GM12872 (cell line): ENCODE results near the gene COL15A1.

ENCODE experiments used
- CTCF ChIP-seq: IDR thresholded peaks from 3 replicates; pipeline ENCODE4 v1.5.1; 2011; ENCODE audit warnings: low read depth, mild to moderate bottlenecking, low read length, moderate library complexity; ENCODE audit not compliant: insufficient read depth

The COL15A1 gene

DNA sequence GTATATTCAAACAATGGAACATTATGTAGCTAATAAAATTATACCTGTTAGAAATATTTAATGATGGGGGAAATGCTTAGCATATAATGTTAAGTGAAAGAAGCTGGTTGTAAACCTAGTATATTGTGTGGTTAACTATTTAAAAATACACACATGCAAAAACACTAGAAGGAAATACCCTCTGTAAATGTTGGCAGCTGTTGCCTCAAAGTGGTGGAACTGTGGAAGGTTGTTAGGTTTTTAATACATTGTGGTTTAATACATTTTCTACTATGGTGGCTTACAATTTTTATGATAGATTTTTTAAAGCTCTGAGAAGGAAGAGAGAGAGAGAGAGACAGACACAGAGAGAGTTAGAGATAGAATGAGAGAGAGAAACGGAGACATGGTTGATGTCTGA is 74.9 kb downstream of the COL15A1 start:
- TF ChIP-seq CTCF: no peak

DNA sequence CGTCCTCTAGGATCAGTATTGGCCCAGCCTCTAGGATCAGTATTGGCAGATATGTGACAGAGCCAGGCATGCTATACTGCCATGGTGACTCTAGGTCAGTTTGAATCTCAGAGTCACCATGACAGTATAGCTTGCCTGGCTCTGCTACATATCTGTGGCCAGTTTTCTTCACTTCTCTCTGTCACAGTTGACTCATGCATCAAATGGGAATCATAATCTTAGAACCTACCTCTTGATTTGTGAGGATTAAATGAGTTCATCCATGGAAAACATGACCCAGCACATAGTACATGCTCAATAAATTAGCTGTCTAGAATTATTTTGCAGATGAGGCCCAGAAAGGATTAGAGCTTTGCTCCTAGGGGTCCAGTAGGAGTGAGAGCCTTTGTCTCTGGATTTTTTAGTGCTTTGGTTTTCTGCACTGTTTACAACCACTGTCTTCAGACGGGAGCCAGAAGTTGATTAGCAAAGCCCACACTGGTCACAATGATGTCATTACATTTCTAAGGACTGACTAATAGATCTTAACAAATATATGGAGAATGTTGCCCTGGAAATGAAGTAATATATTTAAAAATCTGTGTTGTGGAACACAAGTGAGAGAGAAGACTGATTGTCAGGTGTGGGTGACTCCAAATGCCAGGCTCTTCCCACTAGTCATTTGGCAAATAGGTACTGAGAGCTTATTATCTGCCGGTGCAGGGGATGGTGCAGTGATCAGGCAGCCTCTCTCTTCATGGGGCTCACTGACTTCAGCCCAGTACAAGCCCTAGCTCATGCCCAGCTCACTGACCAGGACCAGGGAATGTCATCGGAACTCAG is 76.0 kb downstream of the COL15A1 start:
- TF ChIP-seq CTCF: no peak

DNA sequence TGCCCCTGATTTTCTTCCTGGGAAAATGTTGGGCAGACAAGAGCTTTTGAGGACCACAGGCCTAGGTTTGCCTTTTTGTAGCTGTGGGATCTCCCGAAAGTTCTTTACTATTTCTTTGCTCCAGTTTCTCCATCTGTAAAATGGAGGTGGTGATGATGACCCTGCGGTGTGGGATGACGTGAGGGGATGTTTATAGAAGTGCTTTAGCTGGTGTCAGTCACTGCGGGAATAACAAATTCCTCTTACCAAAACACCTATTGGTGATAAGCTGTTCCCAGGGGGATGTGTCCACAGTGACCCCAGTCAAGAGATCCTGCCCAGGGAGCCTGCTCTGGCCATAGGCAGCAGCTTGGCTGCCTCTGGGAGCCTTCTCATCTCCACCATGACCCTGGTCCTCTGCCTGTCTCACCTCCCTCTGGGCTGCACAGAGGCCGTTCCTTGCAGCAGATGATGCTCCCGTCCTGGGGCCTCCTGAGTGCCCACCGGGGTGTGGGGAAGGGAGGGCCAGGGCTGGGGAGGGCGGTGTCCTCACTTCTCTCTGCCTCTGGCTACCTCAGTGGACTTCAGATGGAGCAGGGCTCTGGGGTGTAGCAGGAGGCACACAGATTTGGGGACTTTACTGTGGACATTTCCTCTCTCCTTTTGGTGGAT is 77.2 kb downstream of the COL15A1 start:
- TF ChIP-seq CTCF: no peak

GRCh38 chr9:99021512-99021911 is 77.8 kb downstream of the COL15A1 start:
- TF ChIP-seq CTCF: no peak

DNA sequence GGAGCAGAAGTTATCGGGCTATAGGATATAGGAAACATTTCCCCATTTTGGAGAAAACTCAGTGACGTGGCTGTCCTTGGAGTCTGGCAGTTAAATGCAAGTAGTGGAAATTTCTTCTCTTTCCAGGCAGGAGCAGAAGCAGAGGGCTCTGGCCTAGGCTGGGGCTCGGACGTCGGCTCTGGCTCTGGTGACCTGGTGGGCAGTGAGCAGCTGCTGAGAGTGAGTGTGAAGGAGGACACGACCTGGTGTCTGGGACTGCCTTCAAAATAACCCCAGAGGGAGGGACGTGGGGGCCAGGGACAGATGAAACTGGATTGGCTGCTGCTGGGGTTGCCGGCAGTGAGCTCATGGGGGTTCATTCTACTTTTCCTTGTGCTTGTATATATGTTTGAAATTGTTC is 79.5 kb downstream of the COL15A1 start:
- no peak for TF ChIP-seq CTCF

DNA sequence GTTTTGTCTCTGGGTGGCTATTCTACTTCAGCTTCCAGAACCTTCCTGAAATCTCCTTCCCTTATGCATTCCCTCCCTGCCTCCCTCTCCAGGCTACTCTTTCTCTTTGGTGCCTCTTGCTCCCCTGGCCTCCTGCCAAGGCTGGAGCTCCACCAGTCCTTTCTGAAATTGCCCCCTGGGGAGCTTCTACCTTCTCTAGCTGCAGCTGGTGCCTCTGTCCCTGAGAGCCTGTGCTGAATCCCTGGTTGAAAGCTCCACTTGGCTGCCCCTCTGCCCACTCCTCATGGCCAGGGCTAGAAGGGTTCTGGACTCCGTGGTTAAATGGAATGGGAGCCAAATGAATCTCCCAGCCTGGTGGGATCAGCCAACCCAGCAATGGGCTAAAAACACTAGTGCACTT is 80.1 kb downstream of the COL15A1 start:
- no peak for TF ChIP-seq CTCF

DNA sequence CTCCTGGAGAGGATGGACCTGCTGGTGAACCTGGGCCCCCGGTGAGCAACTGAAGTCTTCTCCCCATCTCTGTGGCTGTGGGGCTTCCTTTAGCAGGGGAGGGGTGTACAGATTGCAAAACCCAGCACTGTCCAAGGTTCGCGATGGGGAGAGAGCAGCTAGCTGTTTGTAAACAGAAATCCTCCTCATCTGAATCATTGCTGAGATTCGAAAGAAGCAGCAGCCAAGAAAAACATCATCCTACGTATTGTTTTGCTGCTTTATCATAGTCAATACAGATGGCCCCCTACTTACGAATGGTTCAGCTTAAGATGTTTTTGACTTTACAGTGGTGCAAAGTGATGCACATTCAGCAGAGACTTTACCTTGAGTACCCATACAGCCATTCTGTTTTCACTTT is 81.3 kb downstream of the COL15A1 start:
- TF ChIP-seq CTCF: no peak
